ENCODE measurements around the gene PRPF8. TPM values are rescaled to one million over a fixed set of nuclear protein-coding genes. Genes with fewer than 3 reads are reported as not detected.

Gene PRPF8
- total and polyA plus RNA-seq, 2 of the 8 experiments (the other 6 are each of a cell fraction or from before 2014, with no cell fraction given): 329 to 337 TPM

- Histone ChIP-seq H2AFZ (ENCODE audit: low read length) (no peak overlapping the region), H3K23me2 (ENCODE audit: low read depth, low read length) (peaks cover 3% of the 10 kb centered on the region), H4K20me1 (replicated peaks in 1 of 2; ENCODE audit: control insufficient read depth in 1 of 2, insufficient read depth in 2 of 2, low read length in 2 of 2) (peaks cover 15 to 16% of the 10 kb centered on the region in 2 experiments), H3K79me2 (ENCODE audit: control insufficient read depth in 1 of 2, insufficient read depth in 2 of 2, low read length in 2 of 2) (peaks cover 10 to 25% of the 10 kb centered on the region in 2 experiments), H2BK15ac (ENCODE audit: low read length) (no peak overlapping the region), H2BK12ac (ENCODE audit: low read depth, low read length) (no peak overlapping the region), H4K5ac (ENCODE audit: insufficient read length, low read depth, low read length) (no peak overlapping the region), H2BK120ac (replicated peaks; ENCODE audit: low read depth, low read length) (no peak overlapping the region), H4K91ac (replicated peaks; ENCODE audit: insufficient read length, low read length) (no peak overlapping the region), H3K23ac (ENCODE audit: insufficient read length) (no peak overlapping the region), H3K4me2 (ENCODE audit: insufficient read depth in 1 of 2, low read depth in 2 of 2, low read length in 2 of 2) (no peak overlapping the region), H3K4me3 (ENCODE audit: extremely low read depth in 1 of 4, insufficient read depth in 2 of 4, low read depth in 3 of 4, low read length in 4 of 4) (no peak overlapping the region), H3K9me3 (ENCODE audit: insufficient read depth in 2 of 2, low read depth in 1 of 2, low read length in 1 of 2) (peaks cover 0 to 10% of the 10 kb centered on the region in 2 experiments; a peak in 1 of 4 replicates), H3K4me1 (replicated peaks in 1 of 4; ENCODE audit: control insufficient read depth in 3 of 4, insufficient read depth in 4 of 4, low read length in 3 of 4) (peaks cover 0 to 5% (median 3%) of the 10 kb centered on the region in 4 experiments; a peak in 3 of 7 replicates), H3K36me3 (ENCODE audit: control insufficient read depth in 2 of 4, insufficient read depth in 4 of 4, low read length in 3 of 4) (peaks cover 16 to 23% (median 18%) of the 10 kb centered on the region in 4 experiments), H3K27ac (ENCODE audit: low read depth, low read length) (no peak overlapping the region), H3K27me3 (replicated peaks in 1 of 4; ENCODE audit: control insufficient read depth in 3 of 4, extremely low read depth in 1 of 4, insufficient read depth in 3 of 4, low read length in 3 of 4) (no peaks in the 10 kb centered on the region), H2BK20ac (ENCODE audit: low read length) (no peak overlapping the region), H2AK5ac (ENCODE audit: low read depth, low read length) (no peak overlapping the region), H3K56ac (replicated peaks; ENCODE audit: insufficient read length, low read depth, low read length) (no peak overlapping the region), H3K9ac (replicated peaks in 1 of 4; ENCODE audit: extremely low read depth in 1 of 4, low read depth in 3 of 4, low read length in 3 of 4) (no peak overlapping the region), H3K14ac (ENCODE audit: insufficient read length) (no peak overlapping the region), H2BK5ac (ENCODE audit: low read depth, low read length) (no peak overlapping the region), H3K4ac (replicated peaks; ENCODE audit: insufficient read length, low read depth, low read length) (no peak overlapping the region), H4K8ac (ENCODE audit: extremely low read depth, insufficient read depth, low read length) (no peak overlapping the region), H3K18ac (ENCODE audit: extremely low read depth, low read length) (no peak overlapping the region), H3K79me1 (ENCODE audit: low read depth, low read length) (peaks cover 9% of the 10 kb centered on the region)
- WGBS, 2 experiments (ENCODE audit: extremely low coverage in 1 of 2, insufficient coverage in 1 of 2, insufficient read length in 1 of 2, insufficient replicate concordance in 2 of 2, low coverage in 1 of 2, low lambda C conversion rate in 2 of 2, missing lambda C conversion rate in 1 of 2): 91% methylated on average over 7 of the region's 7 CpGs; no CpG with 5 or more reads in 1 of the 2 experiments
- DNase-seq (ENCODE audit: low read depth in 1 of 2, low spot score in 2 of 2) (no peak), FAIRE-seq (no peak)
- ChIA-PET POLR2A (ENCODE audit: partially characterized antibody) (no interaction called here), CTCF (ENCODE audit: partially characterized antibody) (no interaction called here)
- no peak for TF ChIP-seq EZH2 (IDR thresholded peaks at IDR 0.05; ENCODE audit: low read depth, low read length, severe bottlenecking)
- no peak for TF ChIP-seq RAD21 (IDR thresholded peaks at IDR 0.05 in 1 of 2, conservative IDR thresholded peaks at IDR 0.05 in 1 of 2; ENCODE audit: low read depth in 2 of 2, low read length in 2 of 2)
- TF ChIP-seq SP2 (IDR thresholded peaks at IDR 0.05; ENCODE audit: low read length): no peak
- no peak for TF ChIP-seq CBX5 (IDR thresholded peaks at IDR 0.05; ENCODE audit: low read depth, low read length)
Measured at GRCh38 chr17:1686086-1686485, 1.4 kb upstream of the PRPF8 start.
